ENCODE data around the gene CD96.

CD96 gene

GRCh38 chr3:111681661-111682426, 139.8 kb downstream of the CD96 start:
- no peak for DNase-seq

GRCh38 chr3:111684640-111685039, 142.6 kb downstream of the CD96 start:
- DNase-seq, result no peak

GRCh38 chr3:111688190-111688800, 146.3 kb downstream of the CD96 start:
- no peak for DNase-seq

- DNase-seq, result no peak
Measured at GRCh38 chr3:111690242-111690641, 148.2 kb downstream of the CD96 start.

GRCh38 chr3:111691293-111691909, 149.4 kb downstream of the CD96 start:
- no peak for DNase-seq

GRCh38 chr3:111692593-111693552, 150.9 kb downstream of the CD96 start:
- no peak for DNase-seq

- no peak for DNase-seq
Measured at GRCh38 chr3:111694471-111694870, 152.5 kb downstream of the CD96 start.

GRCh38 chr3:111695636-111696117, 153.7 kb downstream of the CD96 start:
- peak; percentile 40 for DNase-seq

- DNase-seq, result no peak
Measured at GRCh38 chr3:111700054-111700453, 158.1 kb downstream of the CD96 start.

- no peak for DNase-seq
Measured at GRCh38 chr3:111701292-111701906, 159.4 kb downstream of the CD96 start.
